Activated CD4-positive, alpha-beta T cell treated with anti-CD3 and anti-CD28 coated beads, Interleukin-2, amount 50 U/mL, for 48 hours (primary cell): ENCODE results near the gene UNC5C.

ENCODE experiments used
- DNase-seq, 2 experiments: peaks; one replicate each; pipeline ENCODE4 v3.0.0-alpha.2; 2020

The UNC5C gene

DNA sequence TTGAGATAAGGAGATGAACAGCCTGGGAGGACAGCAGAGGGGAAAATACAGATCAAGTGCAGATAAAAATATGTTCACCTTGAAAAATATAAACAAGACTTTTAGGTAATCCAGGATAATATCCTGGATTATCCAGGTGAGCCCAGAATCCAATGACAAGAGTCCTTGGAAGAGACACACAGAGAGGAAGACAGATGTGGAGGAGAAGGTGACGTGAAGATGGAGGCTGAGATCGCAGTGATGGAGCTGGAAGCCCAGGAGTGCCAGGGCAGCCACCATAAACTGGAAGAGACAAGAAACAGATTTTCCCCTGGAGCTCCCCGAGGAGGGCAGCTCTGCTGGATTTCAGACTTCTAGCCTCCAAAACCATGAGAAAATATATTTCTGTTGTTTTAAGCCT lies 230.7 kb downstream of the UNC5C start:
- no peak for DNase-seq

DNA sequence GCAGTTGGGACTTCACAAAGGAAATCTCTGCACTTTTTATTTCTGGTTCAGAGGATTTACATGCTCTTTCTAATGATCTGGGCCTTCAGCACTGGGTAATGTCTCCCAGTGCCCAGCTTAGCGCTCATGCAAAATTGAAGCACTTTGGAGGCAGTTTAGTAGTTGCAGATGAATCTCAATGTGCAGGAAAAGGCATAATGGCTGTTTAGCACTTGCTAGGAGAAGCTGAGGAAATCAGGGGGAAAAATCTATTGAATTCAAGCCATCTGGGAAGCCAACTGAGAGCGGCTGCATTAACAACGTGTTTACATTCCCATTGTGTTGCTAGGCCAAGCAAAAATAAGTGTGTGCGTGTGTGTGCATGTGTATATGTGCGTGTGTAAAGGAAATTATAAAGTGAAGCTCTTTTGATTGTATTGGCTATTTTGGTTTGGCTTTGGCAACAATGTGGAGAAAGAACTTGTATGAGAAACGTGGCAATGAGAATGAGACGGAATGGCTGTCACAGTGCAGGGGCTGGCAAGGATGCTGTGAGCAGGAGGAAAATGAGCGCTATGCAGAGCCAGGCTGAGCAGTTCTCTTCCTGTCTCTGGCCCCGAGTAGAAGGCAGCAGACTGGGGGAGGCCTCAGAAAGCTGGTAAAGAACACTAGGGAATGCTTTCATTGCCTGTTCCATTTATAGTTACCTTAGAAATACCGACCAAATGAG lies 231.5 kb downstream of the UNC5C start:
- DNase-seq, result no peak

DNA sequence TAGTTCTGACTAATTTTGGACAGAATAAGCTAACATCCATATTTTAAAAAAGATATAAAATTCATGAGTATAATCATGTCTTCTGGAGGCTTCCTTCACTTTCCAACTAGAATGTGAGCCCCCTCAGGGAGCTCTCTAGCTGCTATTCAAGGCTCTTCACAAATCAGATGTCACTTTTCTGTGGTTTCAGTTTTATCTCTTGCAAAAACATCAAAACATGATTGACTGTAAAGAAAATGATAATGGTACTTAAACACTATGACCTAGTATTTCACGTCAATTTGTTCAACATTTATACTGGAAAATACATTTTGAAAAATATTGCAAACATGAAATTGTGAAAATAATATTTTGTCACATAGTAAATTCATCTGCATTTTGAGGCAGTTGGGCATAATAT lies 234.2 kb downstream of the UNC5C start:
- no peak for DNase-seq

DNA sequence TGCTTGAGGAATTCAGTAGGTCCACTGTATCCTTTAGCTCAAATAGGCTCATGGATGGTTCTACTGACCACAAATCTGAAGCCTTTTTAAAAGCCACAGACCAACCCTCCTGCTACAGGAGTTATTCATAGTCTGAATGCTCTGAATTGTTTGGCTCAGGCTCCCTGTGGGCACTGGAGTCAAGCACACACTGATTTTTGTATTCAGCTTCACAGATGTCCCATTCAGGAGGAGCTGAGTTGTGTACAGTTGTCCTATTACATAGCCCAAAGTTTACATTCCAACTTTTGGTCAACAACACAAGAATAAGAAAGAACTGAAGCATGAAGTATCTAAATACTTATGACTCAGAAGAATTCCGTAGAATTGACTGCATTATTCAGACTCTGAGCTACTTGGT lies 243.9 kb downstream of the UNC5C start:
- no peak for DNase-seq

DNA sequence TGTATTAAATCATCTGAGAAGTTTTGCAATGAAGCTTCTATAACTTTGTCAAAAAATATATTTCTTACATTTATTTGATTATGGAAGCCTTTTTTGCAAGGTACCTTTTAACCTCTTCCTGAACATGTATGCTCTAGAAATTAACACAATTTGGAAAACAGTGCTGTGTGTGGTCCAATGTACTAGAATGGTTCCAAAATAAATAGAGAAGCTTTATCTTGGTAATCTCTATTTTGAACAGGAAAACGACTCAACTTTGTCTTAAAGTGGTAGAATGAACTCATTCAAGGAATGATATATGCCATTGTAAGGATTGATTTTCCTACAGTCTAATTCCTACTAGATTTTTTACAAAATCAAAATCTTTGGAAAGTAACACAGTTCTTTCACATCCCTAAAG lies 248.5 kb downstream of the UNC5C start:
- DNase-seq, result no peak

DNA sequence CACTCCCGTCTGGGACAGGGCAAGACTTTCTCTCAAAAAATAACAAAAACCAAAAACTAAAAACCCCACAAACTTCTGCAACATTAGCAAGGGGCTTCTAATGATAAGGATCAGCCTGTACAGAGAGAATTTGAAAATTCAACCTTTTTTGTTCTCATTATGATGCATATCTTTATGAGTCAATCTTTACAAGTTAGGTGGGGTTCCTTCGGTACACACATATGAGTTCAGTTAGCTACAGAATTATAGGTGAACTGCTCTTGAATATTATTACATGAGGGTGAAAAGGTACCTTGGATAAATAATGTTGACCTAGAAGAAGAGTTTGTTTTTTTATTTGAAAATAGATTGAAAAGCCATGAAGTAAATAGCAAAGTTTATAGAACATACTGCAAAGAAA lies 252.7 kb downstream of the UNC5C start:
- no peak for DNase-seq

DNA sequence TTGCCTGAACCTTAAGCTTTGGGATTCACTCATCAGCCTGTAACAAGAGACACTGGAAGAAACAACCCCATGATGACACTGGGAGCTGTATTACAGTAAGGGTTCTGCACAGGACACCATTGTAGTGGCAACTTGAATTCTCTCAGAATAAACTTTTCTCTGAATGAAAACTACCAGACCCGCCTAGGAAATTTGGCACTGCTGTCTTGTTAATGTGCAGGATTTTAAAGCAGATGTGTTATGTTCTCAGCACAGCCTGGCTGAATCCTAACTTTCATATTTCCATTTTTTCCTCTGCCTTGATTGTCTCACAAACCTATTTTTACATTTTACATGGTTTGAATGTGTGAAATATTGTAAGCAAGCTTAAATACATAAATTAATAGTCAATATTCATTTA lies 253.6 kb downstream of the UNC5C start:
- no peak for DNase-seq

DNA sequence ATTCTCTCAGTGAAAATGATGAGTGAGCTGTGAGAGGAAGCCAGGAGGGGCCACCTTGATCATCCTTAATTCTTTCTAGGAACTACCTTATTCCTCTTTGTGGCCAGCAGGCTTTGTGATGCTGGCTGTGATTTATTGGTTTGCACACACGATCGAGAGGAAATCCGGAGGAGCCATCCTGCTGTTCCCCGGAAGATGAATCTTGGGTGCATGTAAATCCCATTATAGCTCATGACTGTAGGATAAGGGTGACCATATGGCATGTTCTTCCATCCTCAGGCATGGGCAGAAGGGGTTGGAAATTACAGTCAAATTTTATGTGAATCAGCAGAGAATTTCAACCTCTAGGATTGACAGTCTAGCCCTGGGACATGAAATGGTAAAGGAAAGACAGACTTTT lies 254.5 kb downstream of the UNC5C start:
- no peak for DNase-seq

DNA sequence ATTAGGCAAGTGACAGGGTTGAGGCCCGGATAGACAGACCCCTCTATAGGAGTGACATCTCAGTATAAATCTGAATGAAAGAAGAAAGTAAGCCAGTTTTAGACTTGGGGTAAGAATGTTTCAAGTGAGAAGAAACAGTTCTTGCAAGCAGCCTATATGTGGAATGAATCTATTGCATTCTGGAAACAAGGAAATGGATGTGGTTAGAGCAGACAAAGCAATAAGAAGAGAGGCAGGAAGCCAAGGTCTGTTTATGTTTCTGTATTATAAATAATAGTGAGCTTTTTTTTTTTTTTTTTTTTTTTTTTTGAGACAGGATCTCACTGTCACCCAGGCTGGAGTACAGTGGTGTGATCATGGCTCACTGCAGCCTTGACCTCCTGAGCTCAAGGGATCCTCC lies 255.8 kb downstream of the UNC5C start:
- DNase-seq, result no peak

DNA sequence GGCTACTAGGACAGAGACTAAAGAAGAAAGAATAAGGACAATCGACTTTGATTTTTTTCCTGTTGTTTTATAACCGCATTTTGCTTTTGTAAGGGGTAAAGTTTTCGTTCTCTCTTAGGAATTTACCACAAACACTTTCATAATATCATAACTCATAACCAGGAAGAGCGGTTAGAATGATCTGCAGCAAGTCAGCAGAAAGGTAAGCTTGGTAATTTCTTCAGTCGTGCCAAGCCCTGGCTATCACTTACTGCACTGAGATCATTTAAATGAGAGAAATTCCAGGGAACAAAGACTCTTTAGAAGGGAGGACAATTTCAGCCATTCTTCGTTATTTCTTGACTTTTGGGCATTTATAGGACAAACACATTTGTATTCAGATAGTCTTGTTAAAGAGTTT lies 258.1 kb downstream of the UNC5C start:
- DNase-seq, result no peak

DNA sequence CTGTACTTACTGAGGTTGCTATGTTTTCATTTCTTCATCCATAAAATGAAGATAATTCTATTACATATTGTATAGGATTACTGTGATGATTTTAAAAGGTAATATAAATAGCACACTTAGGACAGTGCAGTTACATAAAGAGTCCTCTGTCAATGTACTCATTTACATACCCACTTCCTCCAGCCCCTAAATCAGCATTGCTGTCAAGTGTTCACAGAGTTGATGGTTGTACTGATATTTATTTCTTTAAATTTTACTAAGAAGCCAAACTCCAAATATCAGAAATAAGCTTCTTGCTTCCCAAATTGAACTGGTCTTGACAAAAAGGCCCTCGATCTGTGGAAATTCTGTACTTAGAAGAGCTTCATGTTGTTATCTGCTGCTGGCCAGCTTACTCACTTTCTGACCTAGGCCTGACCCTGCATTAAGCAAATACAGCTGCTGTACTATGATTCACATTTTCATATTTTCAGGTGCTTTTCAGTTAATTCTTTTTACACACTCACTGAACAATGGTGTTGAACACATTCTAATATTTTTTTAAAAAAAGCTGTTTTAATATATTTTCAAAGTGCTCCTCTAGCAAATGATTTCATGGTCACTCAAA lies 259.6 kb downstream of the UNC5C start:
- no peak for DNase-seq

DNA sequence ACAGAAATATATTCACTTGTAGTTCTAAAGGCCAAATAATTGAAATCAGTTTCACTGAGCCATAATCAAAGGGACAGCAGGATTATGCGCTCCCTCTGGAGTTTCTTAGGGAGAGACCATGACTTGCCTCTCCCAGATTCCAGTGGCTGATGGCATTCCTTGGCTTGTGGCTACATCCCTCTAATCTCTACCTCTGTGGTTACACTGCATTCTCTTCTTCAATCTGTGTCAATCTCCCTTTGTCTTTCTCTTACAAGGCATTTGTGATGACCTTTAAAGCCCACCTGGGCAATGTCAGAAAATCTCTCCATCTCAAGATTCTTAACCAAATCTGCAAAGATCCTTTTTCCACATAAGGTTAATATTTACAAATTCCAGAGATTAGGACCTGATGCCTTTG lies 260.2 kb downstream of the UNC5C start:
- no peak for DNase-seq

DNA sequence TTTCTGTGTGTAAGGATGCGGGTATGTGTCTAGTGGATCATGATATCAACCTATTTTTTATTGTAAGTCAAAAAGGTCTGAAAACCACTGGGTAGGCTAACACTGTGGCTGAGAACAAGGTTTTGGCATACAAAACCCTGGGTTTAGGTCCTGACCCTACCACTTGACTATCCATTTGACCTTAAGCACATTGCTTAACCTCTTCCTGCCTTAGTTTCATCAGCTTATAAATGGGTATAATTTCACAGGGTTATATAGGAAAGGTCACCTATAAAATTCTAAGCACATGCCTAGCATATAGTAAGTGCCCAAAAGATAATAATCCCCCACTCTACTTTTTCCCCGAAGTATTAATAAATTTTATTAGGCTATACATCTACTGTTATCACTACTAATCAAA lies 263.0 kb downstream of the UNC5C start:
- no peak for DNase-seq

DNA sequence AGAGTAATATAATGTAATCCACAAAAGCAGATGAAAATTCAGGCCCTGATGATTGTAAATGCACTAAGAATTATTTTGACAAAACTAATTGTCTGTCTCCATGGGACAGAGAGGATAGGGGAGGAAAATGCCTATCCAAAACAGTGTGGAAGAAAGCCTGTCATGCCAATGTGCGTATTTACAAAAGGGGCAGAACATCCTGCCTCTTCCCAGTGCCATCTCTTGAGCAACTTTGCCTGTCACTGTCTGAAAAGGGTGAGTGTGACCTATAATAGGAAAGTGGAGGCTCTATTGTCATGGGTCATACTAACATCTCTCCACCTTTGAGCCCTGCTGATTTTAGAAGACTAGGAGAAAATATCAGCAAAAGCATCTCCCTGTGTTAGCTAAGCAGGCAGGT lies 264.1 kb downstream of the UNC5C start:
- no peak for DNase-seq

DNA sequence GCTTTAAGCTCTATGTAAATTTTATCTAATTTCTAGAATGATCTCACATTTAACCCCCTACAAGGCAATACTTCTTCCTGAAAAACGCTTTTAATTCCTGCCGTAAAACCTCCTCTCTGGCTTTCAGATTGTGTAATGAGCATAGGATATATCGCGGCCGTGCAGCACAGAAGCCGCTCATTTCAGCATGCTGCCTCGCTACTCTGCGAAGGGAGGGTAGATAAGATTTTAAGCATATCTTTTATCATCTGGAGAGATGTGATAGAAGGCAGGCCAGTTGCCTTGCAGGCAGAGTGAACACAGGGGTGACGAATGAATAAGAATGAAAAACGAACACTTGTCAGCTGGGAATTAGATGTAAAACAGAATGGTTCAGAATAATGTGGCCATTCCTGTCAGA lies 265.5 kb downstream of the UNC5C start:
- DNase-seq, result no peak

DNA sequence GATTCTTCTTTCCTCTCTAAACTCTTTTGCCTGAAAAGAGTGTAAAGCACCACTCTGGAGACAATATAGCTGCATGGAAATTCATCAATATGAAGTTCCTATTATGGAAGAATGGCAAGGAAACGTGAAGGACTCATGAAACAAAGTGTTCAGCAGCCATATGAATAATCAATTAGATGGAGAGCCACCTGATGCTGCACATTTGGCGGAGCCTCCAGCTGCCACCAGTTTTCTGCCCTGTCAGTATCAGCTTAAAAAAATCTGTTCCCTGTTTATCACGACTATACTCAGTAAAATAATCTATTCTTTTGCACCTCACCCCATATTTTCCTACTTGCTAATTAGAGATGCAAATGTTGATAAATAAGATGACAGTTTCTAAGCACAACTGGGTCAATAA lies 276.0 kb downstream of the UNC5C start:
- no peak for DNase-seq

DNA sequence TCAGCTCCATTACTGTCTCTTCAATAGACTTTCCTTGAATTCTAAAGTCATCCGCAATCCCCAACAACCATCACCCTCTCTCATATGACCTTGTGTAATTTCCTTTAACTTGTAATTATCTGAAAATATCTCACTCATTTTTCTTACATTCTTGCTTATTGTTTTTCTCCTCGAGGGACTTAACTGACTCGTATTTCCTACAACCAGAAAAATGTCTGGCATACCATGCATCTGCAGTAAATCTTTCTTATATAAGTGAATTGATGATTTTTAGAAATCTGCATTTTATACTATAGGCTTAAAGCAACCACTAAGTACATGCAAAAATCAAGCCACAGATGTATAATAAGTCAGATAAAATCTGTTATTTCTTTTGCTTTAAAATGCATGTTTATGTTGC lies 276.7 kb downstream of the UNC5C start:
- DNase-seq, result no peak

DNA sequence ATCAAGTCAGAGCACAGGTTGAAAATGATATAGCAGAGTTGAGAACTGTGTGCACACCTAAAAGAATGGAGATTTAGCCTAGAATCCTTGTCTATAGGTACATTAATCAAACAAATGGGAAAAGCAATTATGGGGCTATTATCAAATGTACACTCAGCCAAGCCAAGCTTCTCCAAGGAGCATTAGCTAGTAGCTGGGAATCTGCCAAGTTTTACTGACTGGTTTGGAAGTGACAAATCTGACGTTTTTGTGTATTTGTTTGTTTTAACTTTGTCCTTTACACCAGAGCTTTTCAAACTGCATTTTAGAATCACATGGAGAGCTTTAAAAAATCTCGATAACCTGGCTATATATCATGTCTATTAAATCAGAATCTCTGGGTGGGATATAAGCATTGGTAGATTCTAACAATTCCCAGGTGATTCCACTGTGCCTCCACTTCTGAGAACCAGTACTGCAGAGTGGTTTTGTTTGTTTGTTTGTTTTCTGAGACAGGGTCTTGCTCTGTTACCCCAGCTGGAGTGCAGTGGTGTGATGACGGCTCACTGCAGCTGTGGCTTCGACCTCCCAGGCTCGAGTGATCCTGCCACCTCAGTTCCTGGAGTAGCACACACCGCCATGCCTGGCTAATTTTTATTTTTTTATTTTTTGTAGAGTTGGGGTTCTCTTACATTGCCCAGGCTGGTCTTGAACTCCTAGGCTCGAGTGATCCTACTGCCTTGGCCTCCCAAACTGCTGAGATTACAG lies 279.8 kb downstream of the UNC5C start:
- DNase-seq, result no peak

DNA sequence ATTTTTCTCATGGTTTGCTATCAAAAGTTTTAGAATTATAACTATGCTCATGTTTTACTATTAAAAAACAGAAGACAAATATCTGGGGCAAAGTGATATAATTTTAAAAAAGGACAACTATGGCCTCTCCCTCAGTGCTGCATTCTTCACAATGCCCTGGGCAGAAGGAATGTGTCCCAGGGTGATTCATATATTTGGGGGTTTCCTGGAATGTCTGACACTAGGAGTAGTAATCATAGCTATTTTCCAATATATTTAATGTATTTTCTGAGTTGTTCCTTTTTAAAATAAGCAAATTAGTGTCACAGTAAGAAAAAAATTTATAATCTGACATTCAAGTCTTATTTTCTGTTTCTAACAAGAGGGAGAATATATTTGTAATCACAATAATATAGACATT lies 281.7 kb downstream of the UNC5C start:
- no peak for DNase-seq

DNA sequence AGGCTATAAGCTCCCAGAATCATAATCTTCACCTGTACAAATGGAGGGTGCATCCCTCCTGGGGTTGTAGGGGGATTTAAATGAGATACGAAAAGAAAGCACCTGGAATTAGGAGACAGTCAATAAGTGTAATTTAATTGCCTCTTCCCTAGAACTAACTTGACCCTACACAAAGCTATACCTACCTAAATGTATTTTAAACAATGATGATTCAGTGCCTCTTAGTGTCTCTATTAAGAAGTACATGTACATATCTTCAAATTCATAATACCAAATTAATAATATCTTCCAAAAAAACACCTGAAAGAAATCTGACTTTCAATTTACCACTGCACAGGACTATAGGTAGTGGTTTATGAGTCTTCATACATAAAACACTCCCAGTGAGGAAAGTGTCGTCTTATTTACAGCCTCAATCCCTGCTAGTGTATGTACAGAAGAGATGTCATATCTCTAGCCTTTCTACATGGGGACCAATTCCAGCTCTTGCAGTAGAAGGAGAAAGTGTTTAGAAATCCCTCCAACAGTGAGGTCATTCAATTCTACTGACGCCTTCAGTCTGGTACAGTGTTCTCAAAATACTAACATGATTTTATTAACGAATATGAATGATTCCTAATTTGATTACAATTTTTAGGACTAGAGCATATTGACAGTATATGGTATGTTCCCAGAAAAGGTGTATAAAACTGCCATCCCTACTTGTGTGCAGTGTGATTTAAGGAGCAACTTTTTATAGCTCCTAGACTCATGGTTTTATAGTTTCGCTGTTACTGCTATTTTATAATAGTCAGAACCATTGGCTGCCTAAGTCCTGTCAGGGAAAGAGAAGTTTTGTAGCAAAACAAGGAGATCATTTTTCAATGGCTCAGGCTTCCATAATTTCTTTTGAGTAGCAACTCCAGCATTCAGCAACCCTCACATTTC lies 282.7 kb downstream of the UNC5C start:
- no peak for DNase-seq

DNA sequence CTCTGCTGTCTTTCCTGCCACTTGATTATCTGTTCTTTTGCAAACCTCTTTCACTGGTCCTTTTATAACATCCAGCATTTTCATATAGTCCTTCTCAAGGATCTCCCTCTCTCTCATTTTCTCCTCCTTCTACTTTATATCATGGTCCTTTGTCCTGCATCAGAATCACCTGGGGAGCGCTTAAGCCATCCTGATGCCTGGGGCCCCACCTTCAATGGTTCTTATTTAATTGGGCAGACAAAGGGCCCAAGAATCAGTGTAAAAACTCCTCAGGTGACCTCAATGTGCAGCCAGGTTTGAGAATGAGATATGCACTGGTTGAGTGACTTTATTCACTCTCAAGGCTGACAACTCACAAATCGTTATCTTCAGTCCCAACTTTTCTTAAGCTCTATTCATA lies 283.9 kb downstream of the UNC5C start:
- no peak for DNase-seq

DNA sequence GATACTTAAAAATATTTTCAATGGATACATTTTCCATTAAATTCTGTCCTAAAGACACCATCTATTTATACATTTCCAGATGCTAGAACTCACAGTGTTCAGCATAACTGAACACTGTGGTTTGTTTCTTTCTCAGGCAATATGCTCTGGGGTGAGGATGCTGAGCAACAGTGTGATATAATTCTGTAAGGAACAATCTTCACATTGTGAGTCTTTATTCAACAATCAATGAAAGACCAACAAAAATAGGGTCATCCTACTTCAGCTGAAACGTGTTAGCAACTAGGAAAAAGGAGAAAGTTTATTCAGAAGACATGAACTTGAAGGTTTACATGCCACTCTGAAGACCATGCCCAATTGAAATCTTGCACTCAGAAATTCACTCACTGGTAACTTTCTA lies 284.8 kb downstream of the UNC5C start:
- DNase-seq, result no peak

DNA sequence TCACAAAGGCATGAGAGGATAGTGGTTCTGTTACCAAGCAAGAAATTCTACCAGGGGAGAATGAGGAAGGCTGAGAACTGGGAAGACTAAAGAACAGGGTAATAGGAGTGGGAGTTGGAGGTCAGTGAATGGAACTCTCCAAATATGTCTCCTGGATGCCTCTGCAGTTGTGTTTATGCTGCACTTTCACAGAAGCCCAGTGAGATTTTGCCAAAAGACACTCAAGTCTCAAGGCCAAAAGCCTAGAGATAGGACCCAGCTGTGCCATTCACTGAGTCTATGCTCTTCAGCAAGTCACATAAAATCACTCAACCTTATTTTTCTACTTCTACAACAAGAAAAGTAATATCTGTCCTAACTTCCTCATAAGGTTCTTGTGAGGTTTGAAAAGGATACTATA lies 285.4 kb downstream of the UNC5C start:
- DNase-seq, result no peak
